ENCODE measurements around the gene GNAI3. TPM values are rescaled to one million over a fixed set of nuclear protein-coding genes. Genes with fewer than 3 reads are reported as not detected.

GNAI3 gene
- total and polyA plus RNA-seq, 2 donors (not counting 3 experiments of a cell fraction or from before 2014, with no cell fraction given) = 5.0 to 14.0 TPM

GRCh38 chr1:109630081-109630897 lies 81.9 kb downstream of the GNAI3 start:
- intact Hi-C loops (cut with micrococcal nuclease) (loop anchor here (1.0 kb wide), 1 partner anchor 84 kb away; no protein-coding TSS in a partner anchor), dilution Hi-C loops (cut with MboI; ENCODE audit: extremely low pct_ligation_motif_present, low sequenced_read_pairs) (no loop called here)
- Histone ChIP-seq H3K79me2 (ENCODE audit: control insufficient read depth, insufficient read depth, low read length) (peaks cover 2% of the 10 kb centered on the region), H3K9me3 (replicated peaks; ENCODE audit: control insufficient read depth, insufficient read depth, low read length) (no peaks in the 10 kb centered on the region), H3K4me2 (ENCODE audit: insufficient read depth, low read length) (no peak overlapping the region), H3K4me1 (ENCODE audit: control insufficient read depth, extremely low read depth, insufficient read depth, low read length) (no peaks in the 10 kb centered on the region), H3K9ac (replicated peaks; ENCODE audit: extremely low read depth, insufficient read depth, low read length) (no peak overlapping the region), H2AFZ (ENCODE audit: low read depth, low read length) (no peak overlapping the region), H3K4me3 (replicated peaks in 1 of 3; ENCODE audit: insufficient read depth in 1 of 3, low read depth in 1 of 3, low read length in 3 of 3) (no peak overlapping the region), H3K9me1 (replicated peaks; ENCODE audit: control insufficient read depth, extremely low read depth, insufficient read depth, low read length) (no peaks in the 10 kb centered on the region), H3K27me3 (ENCODE audit: control insufficient read depth in 2 of 2, insufficient read depth in 2 of 2, low read length in 2 of 2) (no peaks in the 10 kb centered on the region), H4K20me1 (replicated peaks; ENCODE audit: control insufficient read depth, extremely low read depth, insufficient read depth, low read length) (no peaks in the 10 kb centered on the region), H3K27ac (ENCODE audit: insufficient read depth, low read depth, low read length) (no peak overlapping the region), H3K36me3 (ENCODE audit: control insufficient read depth in 2 of 2, extremely low read depth in 1 of 2, insufficient read depth in 2 of 2, low read length in 2 of 2) (peaks cover 9 to 47% of the 10 kb centered on the region in 2 experiments)
- DNase-seq (ENCODE audit: low read depth, low spot score) (no peak), FAIRE-seq (no peak)
- ChIA-PET POLR2A (interaction anchor here (2.2 kb wide), 1 partner anchor 82 kb away, joined by 11 read pairs; the partner anchor contains the start of gene GNAI3), CTCF (interaction anchor here (0.6 to 15.2 kb wide), 34 partner anchors 9 to 354 kb away, joined by 3 to 565 read pairs (median 5); partner anchors contain the start of genes AHCYL1, AMPD2, GNAI3 and GNAT2)
- no TSS peak for BruUV-seq (replicated peaks)
- no peak for TF ChIP-seq JUN (IDR thresholded peaks at IDR 0.05; ENCODE audit: borderline replicate concordance, insufficient read depth, insufficient read length, low read depth)
- TF ChIP-seq, protein P1, sequence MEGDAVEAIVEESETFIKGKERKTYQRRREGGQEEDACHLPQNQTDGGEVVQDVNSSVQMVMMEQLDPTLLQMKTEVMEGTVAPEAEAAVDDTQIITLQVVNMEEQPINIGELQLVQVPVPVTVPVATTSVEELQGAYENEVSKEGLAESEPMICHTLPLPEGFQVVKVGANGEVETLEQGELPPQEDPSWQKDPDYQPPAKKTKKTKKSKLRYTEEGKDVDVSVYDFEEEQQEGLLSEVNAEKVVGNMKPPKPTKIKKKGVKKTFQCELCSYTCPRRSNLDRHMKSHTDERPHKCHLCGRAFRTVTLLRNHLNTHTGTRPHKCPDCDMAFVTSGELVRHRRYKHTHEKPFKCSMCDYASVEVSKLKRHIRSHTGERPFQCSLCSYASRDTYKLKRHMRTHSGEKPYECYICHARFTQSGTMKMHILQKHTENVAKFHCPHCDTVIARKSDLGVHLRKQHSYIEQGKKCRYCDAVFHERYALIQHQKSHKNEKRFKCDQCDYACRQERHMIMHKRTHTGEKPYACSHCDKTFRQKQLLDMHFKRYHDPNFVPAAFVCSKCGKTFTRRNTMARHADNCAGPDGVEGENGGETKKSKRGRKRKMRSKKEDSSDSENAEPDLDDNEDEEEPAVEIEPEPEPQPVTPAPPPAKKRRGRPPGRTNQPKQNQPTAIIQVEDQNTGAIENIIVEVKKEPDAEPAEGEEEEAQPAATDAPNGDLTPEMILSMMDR (IDR thresholded peaks at IDR 0.05; ENCODE audit: extremely low read depth in 1 of 2, insufficient read depth in 1 of 2, low read depth in 1 of 2, low read length in 2 of 2) = peak in 1 of 2 donors; percentile 26

All from endothelial cell of umbilical vein (primary cell).